GM23248 (cell line): ENCODE data around the gene RBM17. TPM values are rescaled to one million over a fixed set of nuclear protein-coding genes. Genes with fewer than 3 reads are reported as not detected.

Experiments used
- DNase-seq: peaks from one replicate; pipeline ENCODE4 v3.0.0-alpha.2; 2015
- H2AFZ ChIP-seq: fragments of 200-600 bp; sonication (generic); 2 replicates; pipeline ENCODE4 v1.6.1; 2016; ENCODE audit warnings: antibody characterized with exemption
- H3F3A ChIP-seq: fragments of 200-600 bp; sonication (generic); 2 replicates; pipeline ENCODE4 v1.6.1; 2016; ENCODE audit warnings: mild to moderate bottlenecking, antibody characterized with exemption, mixed run types; ENCODE audit not compliant: insufficient read depth
- H3K27ac ChIP-seq: fragments of 200-600 bp; sonication (generic); 2 replicates; pipeline ENCODE4 v1.5.1; 2016; ENCODE audit warnings: mild to moderate bottlenecking
- H3K27me3 ChIP-seq: fragments of 200-600 bp; sonication (generic); replicated peaks from 2 replicates; pipeline ENCODE4 v1.6.1; 2016; ENCODE audit warnings: mild to moderate bottlenecking; ENCODE audit not compliant: insufficient read depth
- H3K36me3 ChIP-seq: fragments of 200-600 bp; sonication (generic); 2 replicates; pipeline ENCODE4 v1.6.1; 2016; ENCODE audit warnings: low read depth, mild to moderate bottlenecking
- H3K4me1 ChIP-seq: fragments of 200-600 bp; sonication (generic); 2 replicates; pipeline ENCODE4 v1.6.1; 2016; ENCODE audit warnings: mild to moderate bottlenecking; ENCODE audit not compliant: insufficient read depth
- H3K4me2 ChIP-seq: fragments of 200-600 bp; sonication (generic); one replicate; pipeline ENCODE4 v1.6.1; 2016; ENCODE audit warnings: mild to moderate bottlenecking; ENCODE audit not compliant: unreplicated experiment
- H3K4me3 ChIP-seq: fragments of 200-600 bp; sonication (generic); 2 replicates; pipeline ENCODE4 v1.5.1; 2016; ENCODE audit warnings: mild to moderate bottlenecking
- H3K79me2 ChIP-seq: fragments of 200-600 bp; sonication (generic); 2 replicates; pipeline ENCODE4 v1.6.1; 2016; ENCODE audit warnings: mild to moderate bottlenecking; ENCODE audit not compliant: insufficient read depth
- H3K9ac ChIP-seq: fragments of 200-600 bp; sonication (generic); 2 replicates; pipeline ENCODE4 v1.6.1; 2016; ENCODE audit warnings: mild to moderate bottlenecking
- H3K9me2 ChIP-seq: fragments of 200-600 bp; sonication (generic); 2 replicates; pipeline ENCODE4 v1.6.1; 2016; ENCODE audit warnings: mixed run types, mild to moderate bottlenecking, moderate library complexity; ENCODE audit not compliant: insufficient read depth
- H3K9me3 ChIP-seq: fragments of 200-600 bp; sonication (generic); one replicate; pipeline ENCODE4 v1.6.1; 2017; ENCODE audit warnings: low read depth
- H4K20me1 ChIP-seq: fragments of 200-600 bp; sonication (generic); 2 replicates; pipeline ENCODE4 v1.6.0; 2016; ENCODE audit not compliant: insufficient read depth
- EZH2 ChIP-seq: fragments of 200-600 bp; sonication (generic); IDR thresholded peaks from 2 replicates; pipeline ENCODE4 v1.6.1; 2018; ENCODE audit warnings: antibody characterized with exemption, mild to moderate bottlenecking; ENCODE audit not compliant: insufficient read depth, poor library complexity, severe bottlenecking
- EZH2phosphoT487 ChIP-seq: fragments of 200-600 bp; sonication (generic); IDR thresholded peaks from 2 replicates; pipeline ENCODE4 v1.6.1; 2018; ENCODE audit warnings: antibody characterized with exemption, moderate library complexity, mild to moderate bottlenecking, low read depth; ENCODE audit not compliant: insufficient read depth
- WGBS, 2 experiments: methylation state at CpG; one replicate each; pipeline ENCODE4 v1.1.6; 2015 to 2017; ENCODE audit warnings: low lambda C conversion rate in 2 of 2, low coverage in 1 of 2; ENCODE audit errors: missing lambda C conversion rate in 2 of 2; 5-methylcytosine and 5-hydroxymethylcytosine counted together
- in situ Hi-C: fragments of 300-500 bp; cut with MboI; formaldehyde crosslinking; loops from 2 replicates; pipeline ENCODE4 v1.15.0; 2020
- polyA plus RNA-seq: library from polyadenylated mRNA; unstranded; fragments of >200 nt; fragmentation: Nextera tagmentation; extraction: Ambion mirVana; gene quantifications from 2 replicates; pipeline ENCODE4 v1.2.1, GENCODE V29; 2016
- total RNA-seq: library from RNA; depleted of rRNA; stranded (reverse); fragments of >200 nt; shearing (Covaris generic); gene quantifications from 2 replicates; pipeline ENCODE4 v1.2.3, GENCODE V29; 2014

The RBM17 gene
- total and polyA plus RNA-seq, 2 experiments from 2014 or later = 24.1 to 99.9 TPM

- Histone ChIP-seq H3K27me3 (no peaks in the 10 kb centered on the region), H3K9ac (no peak overlapping the region), H4K20me1 (no peaks in the 10 kb centered on the region), H3K4me3 (no peak overlapping the region), H3K27ac (no peak overlapping the region), H3K9me2 (no peaks in the 10 kb centered on the region), H2AFZ (no peak overlapping the region), H3K4me2 (no peak overlapping the region), H3K4me1 (peaks cover 21% of the 10 kb centered on the region), H3K79me2 (no peaks in the 10 kb centered on the region), H3K9me3 (no peaks in the 10 kb centered on the region), H3F3A (peaks cover 34% of the 10 kb centered on the region), H3K36me3 (peaks cover 37% of the 10 kb centered on the region)
- in situ Hi-C loops = no loop called here
- WGBS, 2 experiments = 95 to 100% methylated on average over 1 of the region's 1 CpG
- DNase-seq = no peak
- TF ChIP-seq EZH2 (no peak), EZH2phosphoT487 (no peak)
Measured at GRCh38 chr10:6116806-6117205, 28.0 kb downstream of the RBM17 start.

GRCh38 chr10:6117711-6118110, 28.9 kb downstream of the RBM17 start:
- Histone ChIP-seq H3K4me3 (no peak overlapping the region), H3K9me3 (no peaks in the 10 kb centered on the region), H3K4me1 (peaks cover 21% of the 10 kb centered on the region), H3F3A (peaks cover 34% of the 10 kb centered on the region), H3K9ac (no peak overlapping the region), H3K36me3 (peaks cover 31% of the 10 kb centered on the region), H4K20me1 (no peaks in the 10 kb centered on the region), H3K27me3 (no peaks in the 10 kb centered on the region), H3K79me2 (no peaks in the 10 kb centered on the region), H3K4me2 (no peak overlapping the region), H3K9me2 (no peaks in the 10 kb centered on the region), H2AFZ (no peak overlapping the region), H3K27ac (no peak overlapping the region)
- in situ Hi-C loops = no loop called here
- 95 to 96% methylated on average over 11 of the region's 11 CpGs for WGBS, 2 experiments
- no peak for DNase-seq
- TF ChIP-seq EZH2 = no peak
- TF ChIP-seq EZH2phosphoT487 = no peak

GRCh38 chr10:6119423-6119822, 30.6 kb downstream of the RBM17 start:
- Histone ChIP-seq H3F3A (peaks cover 20% of the 10 kb centered on the region), H3K4me1 (peaks cover 17% of the 10 kb centered on the region), H3K79me2 (no peaks in the 10 kb centered on the region), H3K36me3 (peaks cover 16% of the 10 kb centered on the region), H3K4me3 (no peak overlapping the region), H3K27ac (no peak overlapping the region), H3K9me2 (no peaks in the 10 kb centered on the region), H3K9ac (no peak overlapping the region), H3K4me2 (no peak overlapping the region), H4K20me1 (no peaks in the 10 kb centered on the region), H2AFZ (no peak overlapping the region), H3K9me3 (no peaks in the 10 kb centered on the region), H3K27me3 (no peaks in the 10 kb centered on the region)
- no peak for DNase-seq
- in situ Hi-C loops = no loop called here
- TF ChIP-seq EZH2 (no peak), EZH2phosphoT487 (no peak)
- WGBS, 2 experiments = 76 to 78% methylated on average over 5 of the region's 5 CpGs

GRCh38 chr10:6119962-6120361, 31.1 kb downstream of the RBM17 start:
- H3K27ac ChIP-seq = no peak overlapping the region
- no peak overlapping the region for H2AFZ ChIP-seq
- H3K9me2 ChIP-seq = no peaks in the 10 kb centered on the region
- no peak for DNase-seq
- no peaks in the 10 kb centered on the region for H3K79me2 ChIP-seq
- H3K27me3 ChIP-seq = no peaks in the 10 kb centered on the region
- TF ChIP-seq EZH2phosphoT487 (no peak), EZH2 (no peak)
- H3K4me3 ChIP-seq = no peak overlapping the region
- H3K36me3 ChIP-seq = peaks cover 16% of the 10 kb centered on the region
- peaks cover 15% of the 10 kb centered on the region for H3F3A ChIP-seq
- no peak overlapping the region for H3K9ac ChIP-seq
- H3K9me3 ChIP-seq = no peaks in the 10 kb centered on the region
- no peak overlapping the region for H3K4me2 ChIP-seq
- WGBS, 2 experiments = 89 to 93% methylated on average over 13 of the region's 13 CpGs
- in situ Hi-C loops = no loop called here
- no peaks in the 10 kb centered on the region for H4K20me1 ChIP-seq
- H3K4me1 ChIP-seq = peaks cover 17% of the 10 kb centered on the region

GRCh38 chr10:6120691-6121090, 31.9 kb downstream of the RBM17 start:
- Histone ChIP-seq H3K4me3 (no peak overlapping the region), H3F3A (peaks cover 7% of the 10 kb centered on the region; the same call in 1 of the 2 replicates), H2AFZ (no peak overlapping the region), H3K9me2 (no peaks in the 10 kb centered on the region), H4K20me1 (no peaks in the 10 kb centered on the region), H3K9ac (no peak overlapping the region), H3K27ac (no peak overlapping the region), H3K4me2 (no peak overlapping the region), H3K4me1 (peaks cover 12% of the 10 kb centered on the region), H3K27me3 (no peaks in the 10 kb centered on the region), H3K9me3 (no peaks in the 10 kb centered on the region), H3K36me3 (peaks cover 12% of the 10 kb centered on the region), H3K79me2 (no peaks in the 10 kb centered on the region)
- TF ChIP-seq EZH2phosphoT487 (no peak), EZH2 (no peak)
- in situ Hi-C loops = no loop called here
- WGBS, 2 experiments = 71 to 73% methylated on average over 15 of the region's 15 CpGs
- DNase-seq = no peak
